Measurements from ENCODE around the gene PDAP1. TPM values are rescaled to one million over a fixed set of nuclear protein-coding genes. Genes with fewer than 3 reads are reported as not detected.

PDAP1 gene
- total RNA-seq = 23.6 and 39.7 TPM in 2 replicates

GRCh38 chr7:99408379-99409191 lies at the start of gene PDAP1, which contains the start of gene BUD31:
Gene PDAP1, minus strand, starts transcription at chr7:99408597. Its CDS starts 49 bp downstream, at chr7:99408548.
Gene BUD31, plus strand, starts transcription at chr7:99408969. Its CDS starts 2,124 bp downstream, at chr7:99411093.

GRCh38 chr7:99438573-99439480 lies 30.4 kb upstream of the PDAP1 start, which contains the start of the genes CPSF4 and PTCD1:
Gene CPSF4, plus strand, starts transcription at chr7:99438943. Its CDS starts 140 bp downstream, at chr7:99439083.
Gene PTCD1, minus strand, starts transcription at chr7:99438798. Its CDS starts 3,556 bp downstream, at chr7:99435242.

GRCh38 chr7:99374111-99375064 lies 34.0 kb downstream of the PDAP1 start, which contains the start of gene ARPC1B:
Gene ARPC1B, plus strand, starts transcription at chr7:99374730. Its CDS starts 10,985 bp downstream, at chr7:99385715.

Other genes with a start within 250 kb of the PDAP1 start
- gene KPNA7, start 200.5 kb downstream of the PDAP1 start, total RNA-seq = not detected in 2 replicates
- 0.13 and 0.16 TPM in 2 replicates for gene MYH16, start 135.8 kb downstream of the PDAP1 start, total RNA-seq
- 154 and 191 TPM in 2 replicates for gene ARPC1A, start 82.7 kb downstream of the PDAP1 start, total RNA-seq
- gene ARPC1B, start 33.9 kb downstream of the PDAP1 start, total RNA-seq = 488 and 710 TPM in 2 replicates
- 76.2 and 103 TPM in 2 replicates for gene BUD31, start 372 bp upstream of the PDAP1 start, total RNA-seq
- gene PTCD1, start 30.2 kb upstream of the PDAP1 start, total RNA-seq = 3.6 and 5.8 TPM in 2 replicates
- 21.9 and 24.7 TPM in 2 replicates for gene CPSF4, start 30.3 kb upstream of the PDAP1 start, total RNA-seq
- gene ATP5MF, start 57.6 kb upstream of the PDAP1 start, total RNA-seq = 186 and 383 TPM in 2 replicates
- gene ZNF789, start 64.3 kb upstream of the PDAP1 start, total RNA-seq = 4.2 and 6.9 TPM in 2 replicates
- gene ZNF394, start 91.7 kb upstream of the PDAP1 start, total RNA-seq = 24.3 and 25.0 TPM in 2 replicates
- 8.1 and 12.1 TPM in 2 replicates for gene ZKSCAN5, start 96.1 kb upstream of the PDAP1 start, total RNA-seq
- 2.9 and 4.8 TPM in 2 replicates for gene FAM200A, start 143.5 kb upstream of the PDAP1 start, total RNA-seq
- 8.9 and 9.5 TPM in 2 replicates for gene ZNF655, start 150.0 kb upstream of the PDAP1 start, total RNA-seq
- not detected in 2 replicates for gene TMEM225B, start 189.7 kb upstream of the PDAP1 start, total RNA-seq
- gene ZSCAN25, start 208.3 kb upstream of the PDAP1 start, total RNA-seq = 9.6 and 20.0 TPM in 2 replicates